Measurements from ENCODE around the gene PPL.

The PPL gene

GRCh38 chr16:4920826-4921225 is 16.1 kb downstream of the PPL start:
- POLR2A ChIA-PET (ENCODE audit: low non-redundant PET), result no interaction called here
- DNase-seq (ENCODE audit: low spot score), result no peak
- TF ChIP-seq CTCF (conservative IDR thresholded peaks at IDR 0.05; ENCODE audit: low read depth), result no peak
- CTCF ChIA-PET, result interaction anchor here (1.4 kb wide), 1 partner anchor 16 kb away, joined by 3 read pairs; the partner anchor contains the start of gene PPL
- H3K27ac ChIP-seq, result peak overlapping the region; percentile 94

GRCh38 chr16:4918781-4919251 is 18.1 kb downstream of the PPL start:
- TF ChIP-seq CTCF (conservative IDR thresholded peaks at IDR 0.05; ENCODE audit: low read depth), result no peak
- POLR2A ChIA-PET (ENCODE audit: low non-redundant PET), result interaction anchor here (0.6 kb wide), 1 partner anchor 17 kb away, joined by 3 read pairs; no protein-coding TSS in a partner anchor
- DNase-seq (ENCODE audit: low spot score), result peak; percentile 43
- H3K27ac ChIP-seq, result peak overlapping the region; percentile 94
- CTCF ChIA-PET, result no interaction called here

- ChIA-PET CTCF (no interaction called here), POLR2A (ENCODE audit: low non-redundant PET) (interaction anchor here (0.6 kb wide), 1 partner anchor 50 kb away, joined by 3 read pairs; no protein-coding TSS in a partner anchor)
- no peak for TF ChIP-seq CTCF (conservative IDR thresholded peaks at IDR 0.05; ENCODE audit: low read depth)
- no peak for DNase-seq (ENCODE audit: low spot score)
- H3K27ac ChIP-seq, result peak overlapping the region; percentile 94
Measured at GRCh38 chr16:4917117-4917516, 19.8 kb downstream of the PPL start.

GRCh38 chr16:4915226-4915761 is 21.7 kb downstream of the PPL start:
- no peak for TF ChIP-seq CTCF (conservative IDR thresholded peaks at IDR 0.05; ENCODE audit: low read depth)
- ChIA-PET CTCF (interaction anchor here (1.5 kb wide), 1 partner anchor 41 kb away, joined by 4 read pairs; no protein-coding TSS in a partner anchor), POLR2A (ENCODE audit: low non-redundant PET) (interaction anchor here (0.5 kb wide), 1 partner anchor 18 kb away, joined by 17 read pairs; no protein-coding TSS in a partner anchor)
- no peak for DNase-seq (ENCODE audit: low spot score)
- peak overlapping the region; percentile 72 for H3K27ac ChIP-seq

- TF ChIP-seq CTCF (conservative IDR thresholded peaks at IDR 0.05; ENCODE audit: low read depth), result no peak
- CTCF ChIA-PET, result interaction anchor here (1.5 kb wide), 1 partner anchor 41 kb away, joined by 4 read pairs; no protein-coding TSS in a partner anchor
- H3K27ac ChIP-seq, result peak overlapping the region; percentile 72
- POLR2A ChIA-PET (ENCODE audit: low non-redundant PET), result interaction anchor here (0.5 kb wide), 1 partner anchor 18 kb away, joined by 17 read pairs; no protein-coding TSS in a partner anchor
- DNase-seq (ENCODE audit: low spot score), result no peak
Measured at GRCh38 chr16:4914528-4915225, 22.3 kb downstream of the PPL start.

- POLR2A ChIA-PET (ENCODE audit: low non-redundant PET), result no interaction called here
- no peak for DNase-seq (ENCODE audit: low spot score)
- no peak for TF ChIP-seq CTCF (conservative IDR thresholded peaks at IDR 0.05; ENCODE audit: low read depth)
- CTCF ChIA-PET, result no interaction called here
- peak overlapping the region; percentile 72 for H3K27ac ChIP-seq
Measured at GRCh38 chr16:4913774-4914525, 23.0 kb downstream of the PPL start.
